ENCODE data around the gene KLHL29.

Gene KLHL29

DNA sequence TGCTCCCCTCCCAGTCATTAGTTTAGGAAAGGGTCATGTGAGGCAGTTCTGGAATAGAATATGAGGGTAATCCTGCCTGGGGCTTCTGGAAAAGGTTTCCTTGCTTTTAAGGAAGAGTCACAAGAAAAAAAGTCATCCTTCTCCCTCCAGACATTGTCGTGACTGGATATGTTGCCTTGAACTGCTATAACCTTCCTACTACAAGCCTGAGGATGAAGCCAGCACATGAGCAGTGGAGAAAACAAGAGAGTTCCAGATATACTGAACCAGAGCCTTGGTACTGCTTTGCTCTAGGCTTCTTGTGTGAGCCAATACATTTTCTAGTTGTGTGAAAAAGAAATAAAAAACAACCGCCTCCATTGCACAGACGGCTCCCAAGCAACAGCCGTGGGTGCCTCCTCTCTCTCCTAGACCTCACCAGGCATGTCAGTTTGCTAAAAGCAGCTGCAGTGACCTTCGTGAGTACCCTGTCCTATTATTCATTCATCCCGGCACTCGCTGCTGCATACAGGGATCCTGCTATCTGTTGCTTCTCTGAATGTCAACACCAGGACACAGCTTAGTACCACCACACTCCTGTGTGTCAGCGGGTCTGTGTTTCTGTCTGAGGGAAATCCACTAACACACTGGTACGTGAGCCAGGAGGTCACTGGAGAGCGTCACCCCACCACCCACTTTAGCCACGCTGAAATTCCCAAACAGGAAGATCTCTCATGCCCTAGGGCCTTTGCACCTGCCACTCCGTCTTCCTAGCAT is 186.7 kb downstream of the KLHL29 start:
- ATAC-seq (replicated peaks) (no peak), DNase-seq (no peak)
- Mint-ChIP-seq H3K4me3 (no peak overlapping the region), H3K27me3 (peaks cover 23 to 58% of the 10 kb centered on the region in 2 donors), H3K9me3 (no peaks in the 10 kb centered on the region), H3K36me3 (ENCODE audit: insufficient read depth) (no peaks in the 10 kb centered on the region), H3K27ac (no peak overlapping the region), H3K4me1 (ENCODE audit: low read depth in 2 of 2) (no peaks in the 10 kb centered on the region)

DNA sequence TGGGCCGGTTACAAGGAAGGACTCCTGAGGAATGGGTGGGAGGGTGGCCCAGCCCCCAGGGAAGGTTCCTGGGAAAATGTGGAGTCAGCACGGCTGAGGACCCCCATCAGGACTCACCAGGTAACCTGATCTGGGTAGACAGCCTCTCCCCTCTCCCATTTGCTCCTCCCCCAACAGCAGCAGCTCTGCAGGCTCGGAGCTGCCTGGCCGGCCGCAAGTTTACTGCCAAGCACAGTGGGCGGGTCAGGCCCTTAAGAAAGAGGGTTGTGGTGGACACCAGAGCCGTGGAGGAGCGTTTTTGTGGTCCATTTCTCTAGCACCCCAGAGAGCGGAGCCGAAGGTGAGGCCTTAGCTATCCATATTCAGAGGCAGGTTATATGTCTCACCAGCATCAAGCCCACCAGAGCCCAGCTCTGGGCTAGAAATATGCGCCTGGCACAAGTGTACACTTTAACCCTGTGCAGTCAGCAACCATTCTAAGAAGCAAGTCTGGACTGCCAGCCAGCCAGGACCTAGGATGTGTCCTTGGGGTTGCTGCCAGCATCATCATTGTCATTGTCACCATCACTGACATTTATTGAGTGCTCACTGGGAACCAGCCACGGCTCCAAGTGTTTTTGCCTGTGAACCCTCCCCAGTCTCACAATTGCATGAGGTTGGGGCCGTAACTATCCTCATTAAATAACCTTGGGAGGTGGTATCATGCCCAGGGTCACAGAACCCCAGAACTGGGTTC is 190.1 kb downstream of the KLHL29 start:
- no peaks in the 10 kb centered on the region for H3K4me1 Mint-ChIP-seq (ENCODE audit: low read depth in 2 of 2)
- no peak for ATAC-seq (replicated peaks)
- no peak overlapping the region for H3K4me3 Mint-ChIP-seq
- H3K9me3 Mint-ChIP-seq: no peaks in the 10 kb centered on the region
- H3K27ac Mint-ChIP-seq: no peak overlapping the region
- H3K36me3 Mint-ChIP-seq (ENCODE audit: insufficient read depth): no peaks in the 10 kb centered on the region
- H3K27me3 Mint-ChIP-seq: peaks cover 30 to 54% of the 10 kb centered on the region in 2 donors
- DNase-seq: no peak

DNA sequence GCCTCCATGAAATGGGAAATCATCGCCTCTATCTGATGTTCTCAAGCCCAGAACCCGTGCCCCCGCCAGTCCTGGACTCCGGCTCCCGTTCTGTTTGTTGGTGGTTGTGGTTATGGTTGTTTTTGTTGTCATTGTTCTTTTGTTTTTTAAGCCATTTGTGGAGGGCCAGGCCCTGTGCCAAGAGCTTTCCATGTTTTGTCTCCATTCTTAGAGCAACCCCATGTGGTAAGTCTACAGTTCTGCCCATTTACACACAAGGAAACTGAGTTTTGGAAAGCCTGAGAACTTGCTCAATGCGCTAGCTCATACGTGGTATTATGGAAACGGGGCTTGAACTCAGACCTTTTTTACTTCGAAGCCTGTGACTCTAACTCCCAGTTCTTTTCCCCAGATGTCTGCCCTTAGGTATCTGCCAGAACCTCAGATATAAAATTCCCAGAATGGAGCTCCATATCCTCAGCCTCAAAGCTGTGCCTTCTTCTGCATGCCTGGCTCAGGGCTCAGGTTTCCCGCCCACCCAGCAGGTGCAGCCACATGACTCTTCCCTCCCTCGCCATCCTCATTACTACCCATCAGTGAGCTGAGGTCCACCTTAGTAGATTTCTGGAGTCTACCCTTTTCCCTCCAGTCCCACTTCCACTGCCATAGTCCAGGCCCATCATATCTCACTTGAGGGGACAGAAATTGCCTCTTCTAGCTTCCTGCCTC is 194.1 kb downstream of the KLHL29 start:
- ATAC-seq (replicated peaks) (no peak), DNase-seq (no peak)
- H3K4me3 Mint-ChIP-seq: no peak overlapping the region
- H3K27ac Mint-ChIP-seq: no peak overlapping the region
- H3K36me3 Mint-ChIP-seq (ENCODE audit: insufficient read depth): no peaks in the 10 kb centered on the region
- H3K4me1 Mint-ChIP-seq (ENCODE audit: low read depth in 2 of 2): no peaks in the 10 kb centered on the region
- H3K9me3 Mint-ChIP-seq: no peaks in the 10 kb centered on the region
- peaks cover 19 to 28% of the 10 kb centered on the region in 2 donors for H3K27me3 Mint-ChIP-seq

DNA sequence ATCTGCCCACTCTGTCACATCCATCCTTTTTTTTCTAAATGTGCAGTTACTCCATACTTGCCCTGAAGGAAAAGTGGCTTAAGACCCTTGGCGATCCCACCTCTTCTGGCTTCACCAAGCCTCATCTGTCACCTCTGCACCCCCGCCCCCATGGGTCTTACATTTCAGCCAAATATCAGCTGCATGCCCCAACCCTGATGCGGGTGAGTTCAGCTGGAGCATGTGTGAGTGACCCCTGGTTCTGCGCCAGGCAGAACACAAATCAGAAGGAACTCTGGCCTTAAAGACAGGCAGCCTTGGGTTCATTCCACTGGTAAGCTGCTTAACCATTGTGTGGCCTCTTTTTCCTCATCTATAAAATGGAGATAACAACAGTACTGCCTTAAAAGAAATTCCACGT is 194.7 kb downstream of the KLHL29 start:
- ATAC-seq (replicated peaks): no peak
- H3K36me3 Mint-ChIP-seq (ENCODE audit: insufficient read depth): no peaks in the 10 kb centered on the region
- H3K27ac Mint-ChIP-seq: no peak overlapping the region
- peaks cover 14 to 22% of the 10 kb centered on the region in 2 donors for H3K27me3 Mint-ChIP-seq
- H3K9me3 Mint-ChIP-seq: no peaks in the 10 kb centered on the region
- H3K4me3 Mint-ChIP-seq: no peak overlapping the region
- no peaks in the 10 kb centered on the region for H3K4me1 Mint-ChIP-seq (ENCODE audit: low read depth in 2 of 2)
- DNase-seq: no peak

DNA sequence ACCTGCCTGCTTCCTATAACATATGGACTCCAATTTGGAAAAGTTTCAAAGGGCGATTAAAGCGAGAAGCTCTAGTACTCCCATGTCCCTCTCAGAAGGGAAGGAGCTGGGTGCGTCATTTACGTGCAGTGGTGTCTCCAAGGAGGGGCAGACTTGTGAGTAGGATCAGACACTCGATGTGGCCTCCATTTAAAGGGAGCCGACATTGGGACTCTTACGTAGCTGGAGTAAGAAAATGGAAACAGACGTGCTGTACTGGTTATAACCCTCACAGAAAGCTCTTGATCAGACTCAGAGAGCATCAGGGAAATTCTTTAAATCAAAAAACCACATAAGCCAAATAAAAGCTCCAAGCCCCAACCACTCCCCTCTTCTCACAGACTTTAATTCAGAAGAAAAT is 198.5 kb downstream of the KLHL29 start:
- no peaks in the 10 kb centered on the region for H3K36me3 Mint-ChIP-seq (ENCODE audit: insufficient read depth)
- no peak for ATAC-seq (replicated peaks)
- no peak for DNase-seq
- peaks cover 16 to 40% of the 10 kb centered on the region in 2 donors for H3K27me3 Mint-ChIP-seq
- no peak overlapping the region for H3K27ac Mint-ChIP-seq
- H3K9me3 Mint-ChIP-seq: no peaks in the 10 kb centered on the region
- H3K4me3 Mint-ChIP-seq: no peak overlapping the region
- no peaks in the 10 kb centered on the region for H3K4me1 Mint-ChIP-seq (ENCODE audit: low read depth in 2 of 2)

DNA sequence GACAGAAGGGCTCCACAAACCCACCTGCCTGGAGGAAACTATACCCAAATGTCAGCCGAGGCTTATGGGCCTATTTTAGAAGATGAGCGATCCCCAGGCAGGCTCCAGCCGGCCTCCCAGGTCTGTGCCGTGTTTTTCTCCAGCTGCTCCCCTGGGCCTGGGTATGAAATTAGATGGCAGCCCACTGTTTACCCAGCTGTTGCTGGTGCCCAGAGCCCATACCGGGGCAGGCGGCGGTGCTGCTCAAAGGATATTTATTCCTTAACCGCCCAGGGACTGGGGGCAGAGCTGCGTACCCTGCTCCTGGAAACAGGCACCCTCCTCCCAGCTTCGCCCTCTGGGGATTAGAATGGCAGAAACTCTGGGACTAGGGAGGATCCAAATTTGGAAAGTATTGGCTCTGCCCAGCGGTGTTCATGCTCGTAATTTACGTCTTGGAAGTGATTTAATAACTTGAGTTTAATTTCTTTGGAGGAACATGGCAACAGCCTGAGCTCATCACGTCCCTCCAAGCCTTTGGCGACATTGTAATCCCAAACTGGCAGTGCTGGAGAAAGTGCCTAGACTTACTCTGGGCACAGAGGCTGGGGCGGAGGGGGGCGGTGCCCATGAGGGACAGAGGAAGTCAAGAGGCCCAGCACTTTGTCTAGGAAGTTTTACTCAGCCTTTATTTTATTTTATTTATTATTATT is 199.2 kb downstream of the KLHL29 start:
- Mint-ChIP-seq H3K27me3 (peaks cover 16 to 44% of the 10 kb centered on the region in 2 donors), H3K4me3 (no peak overlapping the region), H3K4me1 (ENCODE audit: low read depth in 2 of 2) (no peaks in the 10 kb centered on the region), H3K9me3 (no peaks in the 10 kb centered on the region), H3K27ac (no peak overlapping the region), H3K36me3 (ENCODE audit: insufficient read depth) (no peaks in the 10 kb centered on the region)
- DNase-seq (no peak), ATAC-seq (replicated peaks) (no peak)

DNA sequence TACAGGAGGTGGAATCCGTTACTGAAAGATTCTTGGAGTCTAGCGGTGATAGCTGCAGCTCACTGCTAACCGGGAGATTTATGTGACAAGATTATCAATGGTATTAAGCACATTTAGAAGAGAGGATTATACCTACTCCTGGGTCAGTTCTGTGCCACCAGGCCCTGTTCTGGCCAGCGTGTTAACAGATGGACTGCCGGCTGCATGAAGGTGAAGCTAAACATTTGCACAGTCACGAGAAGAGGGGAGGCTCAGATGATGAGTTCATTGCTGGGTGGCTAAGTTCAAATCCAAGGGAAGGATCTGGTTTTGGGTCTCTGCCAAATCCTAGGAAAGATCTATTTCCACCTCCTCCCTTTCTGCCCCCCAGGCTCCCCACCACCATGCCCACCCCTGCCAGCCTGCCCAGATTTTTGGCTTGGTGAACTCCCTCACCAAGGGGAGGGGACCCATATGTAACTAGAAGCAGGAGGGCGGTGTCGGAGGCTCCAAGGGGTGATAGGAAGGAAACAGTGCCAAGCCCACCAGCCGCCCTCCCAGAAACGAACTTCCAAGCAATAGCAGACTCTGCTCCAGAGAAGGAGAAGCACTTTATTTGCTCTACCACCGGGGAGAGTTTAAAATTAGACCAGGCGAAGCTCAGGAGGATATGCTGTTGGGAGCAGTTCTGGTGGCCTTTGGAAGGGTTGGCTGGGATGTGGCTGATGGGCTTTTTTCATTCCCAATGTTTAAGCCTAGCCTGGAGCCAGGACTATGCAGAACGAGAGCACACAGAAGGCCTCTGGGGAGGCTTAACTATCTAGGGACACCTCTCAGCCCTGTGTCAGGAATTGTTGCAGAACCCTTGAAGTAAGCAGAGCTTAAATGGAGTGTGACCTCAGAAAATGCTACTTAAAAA is 200.5 kb downstream of the KLHL29 start:
- H3K27me3 Mint-ChIP-seq: peaks cover 11 to 40% of the 10 kb centered on the region in 2 donors
- H3K36me3 Mint-ChIP-seq (ENCODE audit: insufficient read depth): no peaks in the 10 kb centered on the region
- H3K4me1 Mint-ChIP-seq (ENCODE audit: low read depth in 2 of 2): no peaks in the 10 kb centered on the region
- no peak overlapping the region for H3K4me3 Mint-ChIP-seq
- ATAC-seq (replicated peaks) (no peak), DNase-seq (no peak)
- H3K27ac Mint-ChIP-seq: no peak overlapping the region
- H3K9me3 Mint-ChIP-seq: no peaks in the 10 kb centered on the region

DNA sequence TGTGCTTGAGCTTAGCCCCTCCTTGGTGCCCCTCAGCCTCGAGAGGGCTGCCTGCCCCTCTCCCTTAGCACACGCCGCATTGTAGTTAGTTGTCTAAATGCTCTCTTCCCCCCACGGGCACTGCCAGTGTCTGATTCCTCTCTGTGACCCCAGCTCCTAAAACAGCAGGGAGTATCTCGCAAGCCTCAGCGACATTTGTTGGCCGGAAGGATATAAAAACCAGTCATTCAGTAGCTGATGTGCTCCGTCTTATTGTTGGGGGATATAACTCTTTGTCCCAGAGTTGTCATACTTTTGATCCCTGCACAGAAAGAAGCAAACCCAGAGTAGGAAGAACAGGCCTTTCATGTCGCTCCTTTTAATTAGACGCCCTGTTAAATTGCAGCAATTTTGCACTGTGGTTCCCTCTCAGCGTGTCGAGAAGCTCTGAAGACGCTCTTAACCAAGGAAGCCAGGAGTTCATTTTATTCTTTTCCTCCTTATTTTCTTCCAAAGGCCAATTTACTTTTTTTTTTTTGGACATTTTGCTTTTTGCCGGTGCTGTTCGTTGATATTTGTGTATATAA is 201.8 kb downstream of the KLHL29 start:
- Mint-ChIP-seq H3K4me1 (ENCODE audit: low read depth in 2 of 2) (no peaks in the 10 kb centered on the region), H3K27ac (no peak overlapping the region), H3K4me3 (no peak overlapping the region), H3K9me3 (no peaks in the 10 kb centered on the region), H3K36me3 (ENCODE audit: insufficient read depth) (no peaks in the 10 kb centered on the region), H3K27me3 (peaks cover 22 to 53% of the 10 kb centered on the region in 2 donors)
- no peak for ATAC-seq (replicated peaks)
- DNase-seq: no peak

DNA sequence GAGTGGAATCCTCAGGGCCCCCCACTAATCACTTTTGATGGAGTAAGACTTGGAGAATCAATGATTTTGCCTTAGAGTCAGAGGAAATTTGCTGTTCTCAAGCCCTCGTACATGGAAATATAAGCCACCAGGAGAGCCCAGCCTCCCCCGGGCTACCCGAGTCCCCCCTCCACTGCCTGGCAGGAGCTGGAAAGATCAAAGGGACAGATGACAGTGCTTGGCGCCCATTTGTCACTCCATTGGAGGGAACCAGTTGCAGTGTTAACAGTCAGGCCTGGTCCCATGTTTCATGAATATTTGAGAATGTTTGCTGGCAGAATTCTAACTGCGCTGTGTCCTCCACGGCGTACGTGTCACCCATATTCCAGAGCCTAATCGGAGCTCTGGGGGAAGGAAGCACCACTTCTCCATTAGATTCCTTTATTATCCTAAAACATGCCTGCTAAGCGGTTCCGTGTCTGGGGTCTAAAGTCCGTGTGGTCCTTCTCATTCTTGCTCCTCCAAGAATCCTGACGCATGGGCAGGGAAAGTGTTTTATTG is 202.4 kb downstream of the KLHL29 start:
- no peak overlapping the region for H3K27ac Mint-ChIP-seq
- no peak for DNase-seq
- no peak overlapping the region for H3K4me3 Mint-ChIP-seq
- no peaks in the 10 kb centered on the region for H3K9me3 Mint-ChIP-seq
- H3K27me3 Mint-ChIP-seq: peaks cover 23 to 56% of the 10 kb centered on the region in 2 donors
- H3K4me1 Mint-ChIP-seq (ENCODE audit: low read depth in 2 of 2): no peaks in the 10 kb centered on the region
- ATAC-seq (replicated peaks): no peak
- H3K36me3 Mint-ChIP-seq (ENCODE audit: insufficient read depth): no peaks in the 10 kb centered on the region

DNA sequence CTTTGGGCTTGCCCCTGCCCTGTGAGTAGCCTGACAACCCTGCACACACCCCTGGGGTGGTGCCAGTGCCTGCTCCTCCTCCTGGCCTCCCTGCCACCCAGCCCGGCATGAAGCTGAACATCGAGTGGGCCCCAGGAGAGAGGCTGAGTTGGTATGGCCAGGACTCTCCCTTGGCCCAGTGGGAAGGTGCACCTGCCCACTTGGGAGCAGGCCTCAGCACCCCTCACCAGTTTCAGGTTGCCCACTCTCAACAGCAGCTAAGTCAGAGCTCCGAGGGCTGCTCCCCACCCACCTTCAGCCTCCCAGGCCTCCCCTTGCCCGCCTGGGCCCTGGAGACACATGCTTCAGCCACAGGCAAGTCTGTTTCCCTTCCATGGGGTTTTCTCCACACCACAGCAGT is 203.1 kb downstream of the KLHL29 start:
- Mint-ChIP-seq H3K4me3 (no peak overlapping the region), H3K27ac (no peak overlapping the region), H3K9me3 (no peaks in the 10 kb centered on the region), H3K27me3 (peaks cover 23 to 59% of the 10 kb centered on the region in 2 donors), H3K36me3 (ENCODE audit: insufficient read depth) (no peaks in the 10 kb centered on the region), H3K4me1 (ENCODE audit: low read depth in 2 of 2) (no peaks in the 10 kb centered on the region)
- no peak for ATAC-seq (replicated peaks)
- no peak for DNase-seq

DNA sequence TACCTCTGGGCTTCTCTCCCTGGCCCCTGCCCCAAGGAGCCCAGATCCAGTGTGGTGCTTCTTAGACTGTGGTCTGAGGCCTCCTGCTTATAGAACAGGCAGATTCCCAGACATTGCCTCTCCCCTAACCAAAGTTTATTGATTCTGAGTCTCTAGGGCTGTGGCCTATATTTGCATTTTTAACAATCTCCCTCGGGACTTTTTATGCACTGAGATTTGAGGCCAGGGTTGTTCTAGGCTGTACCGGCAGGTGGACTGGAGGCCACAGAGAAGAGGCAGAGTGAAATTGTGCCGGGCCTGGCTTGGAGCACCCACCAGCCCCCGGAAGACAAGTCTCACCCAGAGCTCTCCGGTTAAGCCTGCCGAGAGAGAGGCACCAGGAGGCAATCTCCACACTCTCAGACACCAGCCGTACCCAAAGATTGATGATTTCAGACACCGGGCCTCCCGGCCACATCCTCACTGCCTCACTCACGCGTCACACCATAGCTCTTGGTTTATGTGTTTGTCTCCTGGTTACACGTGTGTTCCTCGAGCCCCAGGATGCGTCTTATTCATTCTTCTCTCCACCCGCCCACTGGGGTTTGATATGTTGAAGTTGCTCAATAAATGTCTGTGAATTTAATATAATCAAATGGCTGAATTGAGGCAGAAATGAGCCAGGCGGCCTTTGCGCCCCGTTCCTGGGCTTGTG is 203.7 kb downstream of the KLHL29 start:
- DNase-seq: no peak
- Mint-ChIP-seq H3K4me3 (no peak overlapping the region), H3K27me3 (peaks cover 23 to 59% of the 10 kb centered on the region in 2 donors), H3K4me1 (ENCODE audit: low read depth in 2 of 2) (no peaks in the 10 kb centered on the region), H3K9me3 (no peaks in the 10 kb centered on the region), H3K27ac (no peak overlapping the region), H3K36me3 (ENCODE audit: insufficient read depth) (no peaks in the 10 kb centered on the region)
- no peak for ATAC-seq (replicated peaks)

DNA sequence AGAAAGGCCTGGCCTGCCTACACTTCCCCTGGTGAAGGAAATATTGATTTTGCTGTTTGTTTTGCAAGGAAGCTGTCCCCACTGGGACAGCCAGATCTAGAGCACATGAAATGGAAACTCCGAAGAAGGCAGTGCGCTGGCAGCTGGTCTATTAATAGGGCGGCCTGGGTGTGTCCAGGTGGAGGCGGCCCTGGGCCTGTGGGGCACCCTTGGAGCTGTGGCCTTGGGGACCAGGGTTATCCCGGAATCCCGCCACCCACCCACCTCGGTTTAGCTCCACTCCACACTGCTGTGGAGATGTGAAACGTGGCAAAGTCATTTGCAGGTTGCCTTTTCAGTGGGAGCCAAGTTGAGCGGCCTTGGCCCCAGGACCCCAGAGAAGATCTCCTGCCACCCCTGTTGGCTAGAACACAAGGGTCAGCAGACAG is 204.3 kb downstream of the KLHL29 start:
- ATAC-seq (replicated peaks): no peak
- no peaks in the 10 kb centered on the region for H3K4me1 Mint-ChIP-seq (ENCODE audit: low read depth in 2 of 2)
- H3K9me3 Mint-ChIP-seq: no peaks in the 10 kb centered on the region
- H3K36me3 Mint-ChIP-seq (ENCODE audit: insufficient read depth): no peaks in the 10 kb centered on the region
- no peak overlapping the region for H3K4me3 Mint-ChIP-seq
- peaks cover 23 to 64% of the 10 kb centered on the region in 2 donors for H3K27me3 Mint-ChIP-seq
- no peak overlapping the region for H3K27ac Mint-ChIP-seq
- no peak for DNase-seq
